Measurements from ENCODE around the gene FAM221B.

Gene FAM221B

DNA sequence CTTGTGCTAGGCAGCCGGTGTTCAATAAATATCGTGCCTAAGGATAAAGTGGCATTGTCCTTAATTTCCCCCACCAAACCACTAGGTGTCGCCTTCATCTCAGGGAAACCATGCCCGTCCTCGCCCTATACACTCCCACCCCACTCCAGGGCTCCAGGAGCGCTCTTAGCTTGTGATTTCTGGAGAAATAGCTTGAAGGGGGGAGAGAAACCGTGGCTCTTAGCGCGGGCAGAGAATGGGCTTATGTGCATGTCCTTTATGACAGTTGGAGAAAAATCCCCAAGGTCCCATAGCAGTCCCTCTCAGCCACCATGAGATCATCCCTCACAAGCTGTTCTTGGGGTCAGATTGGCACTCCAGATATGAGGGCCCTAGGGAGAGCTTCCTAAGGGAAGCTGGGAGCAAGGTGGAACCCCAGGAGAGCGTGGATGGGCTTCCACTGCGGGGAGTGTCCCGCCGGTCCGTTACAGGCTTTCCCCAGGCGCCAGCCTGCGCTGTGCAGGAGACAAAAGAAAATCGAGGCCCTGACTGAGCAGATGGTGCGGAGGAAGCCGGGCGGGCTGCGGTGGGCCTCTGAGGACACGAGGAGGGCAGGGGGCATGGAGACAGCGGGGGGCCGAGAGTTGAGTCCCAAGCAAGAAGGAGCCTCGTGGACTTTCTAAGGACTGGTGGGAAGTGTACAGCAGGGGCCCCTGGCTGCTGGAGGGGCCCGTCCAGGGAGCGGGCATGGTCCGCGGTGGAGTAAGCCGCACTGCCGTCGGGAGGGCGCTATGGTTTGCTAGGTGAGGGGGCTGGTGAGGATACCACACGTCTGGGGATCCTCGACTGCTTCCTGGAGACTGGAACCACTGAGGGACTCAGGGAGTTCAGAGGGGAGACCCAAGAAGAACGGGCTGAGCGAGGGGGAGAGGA, 37.9 kb downstream of the FAM221B start:
- DNase-seq (ENCODE audit: low spot score) = peak; percentile 87

DNA sequence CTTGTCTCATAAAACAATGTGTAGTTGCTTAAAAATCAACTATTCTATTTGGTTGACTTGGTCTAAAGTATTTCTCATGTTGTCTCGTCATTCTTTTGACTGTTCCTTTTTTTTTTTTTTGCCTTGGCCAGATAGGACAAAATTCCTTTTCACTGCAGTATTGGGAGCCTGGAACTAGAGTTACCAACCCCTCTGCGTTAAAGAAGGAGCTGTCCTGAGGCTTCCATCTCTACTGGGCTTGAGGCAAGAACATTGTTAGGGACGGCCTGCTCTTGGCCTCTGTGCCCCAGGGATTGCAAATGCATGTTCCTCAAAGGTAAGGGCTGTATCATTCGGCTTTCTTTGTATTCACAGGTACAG, 38.5 kb downstream of the FAM221B start:
- no peak for DNase-seq (ENCODE audit: low spot score)

GRCh38 chr9:35789541-35789940, 39.0 kb downstream of the FAM221B start:
- DNase-seq (ENCODE audit: low spot score) = no peak

- no peak for DNase-seq (ENCODE audit: low spot score)
Measured at GRCh38 chr9:35783418-35783817, 45.1 kb downstream of the FAM221B start.

GRCh38 chr9:35781066-35781465, 47.5 kb downstream of the FAM221B start:
- no peak for DNase-seq (ENCODE audit: low spot score)

DNA sequence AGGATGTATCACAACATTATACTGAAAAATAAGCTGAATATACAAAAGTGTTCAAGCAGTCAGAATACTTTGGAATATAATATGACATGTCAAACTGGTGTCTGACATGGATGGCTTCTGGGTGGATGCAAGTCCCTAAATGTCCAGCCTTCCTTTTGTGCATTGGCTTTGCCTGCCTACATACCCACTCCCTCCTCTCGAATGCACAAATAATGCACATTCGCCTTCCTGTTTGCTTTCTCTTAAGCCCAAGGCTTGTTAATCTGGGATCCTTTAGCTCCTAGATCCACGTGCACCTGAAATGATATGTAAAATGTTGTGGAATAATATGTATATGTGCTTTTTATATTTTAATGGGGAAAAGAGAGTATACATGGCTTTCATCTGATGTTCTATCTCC, 50.0 kb downstream of the FAM221B start:
- DNase-seq (ENCODE audit: low spot score) = no peak

GRCh38 chr9:35776018-35776417, 52.5 kb downstream of the FAM221B start:
- DNase-seq (ENCODE audit: low spot score) = no peak

GRCh38 chr9:35774907-35775635, 53.5 kb downstream of the FAM221B start:
- DNase-seq (ENCODE audit: low spot score) = no peak

- no peak for DNase-seq (ENCODE audit: low spot score)
Measured at GRCh38 chr9:35771943-35772342, 56.6 kb downstream of the FAM221B start.

- no peak for DNase-seq (ENCODE audit: low spot score)
Measured at GRCh38 chr9:35771534-35771933, 57.0 kb downstream of the FAM221B start.

GRCh38 chr9:35771075-35771433, 57.5 kb downstream of the FAM221B start:
- no peak for DNase-seq (ENCODE audit: low spot score)

GRCh38 chr9:35769763-35770162, 58.8 kb downstream of the FAM221B start:
- no peak for DNase-seq (ENCODE audit: low spot score)

DNA sequence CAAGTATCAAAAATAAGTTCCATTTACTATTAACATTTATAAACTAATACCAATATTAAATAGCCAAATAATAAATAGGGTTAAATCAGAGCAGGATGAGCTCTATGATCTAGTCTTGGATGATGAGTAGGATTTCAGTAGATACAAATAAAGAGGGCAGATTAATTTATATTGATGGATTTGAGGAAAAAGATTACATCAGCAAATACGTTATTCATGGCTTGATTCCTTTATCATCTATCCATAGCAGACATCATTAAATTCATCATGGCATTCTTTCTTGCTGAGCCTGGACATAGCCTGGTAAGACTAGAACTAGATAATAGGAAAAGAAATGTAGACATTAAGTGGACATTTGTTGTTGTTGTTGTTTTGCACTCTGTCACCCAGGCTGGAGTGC, 61.1 kb downstream of the FAM221B start:
- no peak for DNase-seq (ENCODE audit: low spot score)

DNA sequence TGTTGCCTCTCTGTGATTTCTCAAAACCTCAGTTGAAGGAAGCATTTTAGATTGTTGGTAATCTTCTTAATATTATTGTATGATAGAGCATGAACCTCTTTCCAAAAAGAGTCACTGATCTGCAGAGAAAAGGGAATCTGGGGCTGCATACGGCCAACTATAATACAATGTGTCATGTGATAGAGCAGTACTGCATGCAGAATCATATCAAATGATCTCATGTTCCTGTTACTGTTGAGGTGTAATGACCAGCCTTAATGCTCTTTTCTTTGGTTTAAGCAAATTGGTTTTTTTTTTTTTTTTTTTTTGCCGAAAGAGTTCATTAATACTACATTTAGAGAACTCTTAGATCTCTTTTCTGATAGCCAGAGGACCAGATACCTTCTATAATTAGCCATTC, 61.5 kb downstream of the FAM221B start:
- DNase-seq (ENCODE audit: low spot score) = no peak

All from HuH-7.5 (cell line).